ENCODE data around the gene SHQ1. TPM values are rescaled to one million over a fixed set of nuclear protein-coding genes. Genes with fewer than 3 reads are reported as not detected.
"Not testable (repeated sequence)": the region's sequence is repeated elsewhere in the genome, so short reads cannot be mapped to it uniquely, and the experiment has no call there.

Gene SHQ1
- total RNA-seq, 1 experiment from 2014 or later, result 17.7 TPM

DNA sequence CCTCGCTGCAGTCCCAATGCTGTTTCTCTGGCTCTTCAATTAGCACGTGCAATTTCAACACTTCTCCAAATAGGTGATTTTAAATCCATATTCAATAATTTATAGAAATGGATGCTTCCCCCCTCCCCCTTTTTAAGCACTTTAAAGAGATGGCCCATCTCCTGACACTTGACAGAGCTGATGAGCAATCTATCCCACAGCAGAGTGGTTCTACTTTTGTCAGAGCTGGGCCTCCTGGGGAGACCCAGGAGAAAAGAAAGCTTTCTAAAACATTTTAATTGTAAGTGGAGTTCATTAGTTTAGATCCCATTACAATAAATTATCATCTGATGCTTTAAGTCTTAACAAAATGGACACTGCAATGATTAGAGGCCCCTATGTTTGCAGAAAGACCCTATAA is 127.7 kb downstream of the SHQ1 start:
- Histone ChIP-seq H3K27me3 (no peaks in the 10 kb centered on the region), H3K36me3 (no peaks in the 10 kb centered on the region), H3K4me3 (no peak overlapping the region), H3K9me3 (no peaks in the 10 kb centered on the region)
- DNase-seq, result no peak

DNA sequence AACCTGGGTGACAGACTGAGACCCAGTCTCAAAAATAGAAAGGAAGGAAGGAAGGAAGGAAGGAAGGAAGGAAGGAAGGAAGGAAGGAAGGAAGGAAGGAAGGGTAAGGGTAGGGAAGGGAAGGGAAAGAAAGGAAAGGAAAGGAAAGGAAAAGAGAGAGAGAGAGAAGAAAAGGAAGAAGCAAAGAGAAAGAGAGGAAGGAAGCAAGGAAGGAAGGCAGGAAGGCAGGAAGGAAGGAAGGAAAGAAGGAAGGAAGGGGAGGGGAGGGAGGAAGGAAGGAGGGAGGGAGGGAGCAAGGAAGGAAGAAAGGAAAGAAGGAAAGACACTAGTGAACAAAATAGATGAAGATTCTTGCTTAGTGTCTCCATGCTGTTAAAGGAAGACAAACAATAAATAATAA is 129.1 kb downstream of the SHQ1 start:
- Histone ChIP-seq H3K4me3 (no peak overlapping the region), H3K36me3 (no peaks in the 10 kb centered on the region), H3K9me3 (no peaks in the 10 kb centered on the region), H3K27me3 (no peaks in the 10 kb centered on the region)
- DNase-seq, result no peak

DNA sequence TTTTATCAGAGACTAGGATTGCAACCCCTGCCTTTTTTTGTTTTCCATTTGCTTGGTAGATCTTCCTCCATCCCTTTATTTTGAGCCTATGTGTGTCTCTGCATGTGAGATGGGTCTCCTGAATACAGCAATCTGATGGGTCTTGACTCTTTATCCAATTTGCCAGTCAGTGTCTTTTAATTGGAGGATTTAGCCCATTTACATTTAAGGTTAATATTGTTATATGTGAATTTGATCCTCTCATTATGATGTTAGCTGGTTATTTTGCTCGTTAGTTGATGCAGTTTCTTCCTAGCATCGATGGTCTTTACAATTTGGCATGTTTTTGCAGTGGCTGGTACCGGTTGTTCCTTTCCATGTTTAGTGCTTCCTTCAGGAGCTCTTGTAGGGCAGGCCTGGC is 134.1 kb downstream of the SHQ1 start:
- not testable (repeated sequence) for DNase-seq, H3K36me3 ChIP-seq, H3K27me3 ChIP-seq, H3K4me3 ChIP-seq, H3K9me3 ChIP-seq

DNA sequence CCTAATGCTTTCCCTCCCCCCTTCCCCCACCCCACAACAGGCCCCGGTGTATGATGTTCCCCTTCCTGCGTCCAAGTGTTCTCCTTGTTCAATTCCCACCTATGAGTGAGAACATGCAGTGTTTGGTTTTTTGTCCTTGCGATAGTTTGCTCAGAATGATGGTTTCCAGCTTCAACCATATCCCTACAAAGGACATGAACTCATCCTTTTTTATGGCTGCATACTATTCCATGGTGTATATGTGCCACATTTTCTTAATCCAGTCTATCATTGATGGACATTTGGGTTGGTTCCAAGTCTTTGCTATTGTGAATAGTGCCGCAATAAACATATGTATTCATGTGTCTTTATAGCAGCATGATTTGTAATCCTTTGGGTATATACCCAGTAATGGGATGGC is 137.8 kb downstream of the SHQ1 start:
- not testable (repeated sequence) for H3K4me3 ChIP-seq, H3K36me3 ChIP-seq, H3K9me3 ChIP-seq, H3K27me3 ChIP-seq, DNase-seq

DNA sequence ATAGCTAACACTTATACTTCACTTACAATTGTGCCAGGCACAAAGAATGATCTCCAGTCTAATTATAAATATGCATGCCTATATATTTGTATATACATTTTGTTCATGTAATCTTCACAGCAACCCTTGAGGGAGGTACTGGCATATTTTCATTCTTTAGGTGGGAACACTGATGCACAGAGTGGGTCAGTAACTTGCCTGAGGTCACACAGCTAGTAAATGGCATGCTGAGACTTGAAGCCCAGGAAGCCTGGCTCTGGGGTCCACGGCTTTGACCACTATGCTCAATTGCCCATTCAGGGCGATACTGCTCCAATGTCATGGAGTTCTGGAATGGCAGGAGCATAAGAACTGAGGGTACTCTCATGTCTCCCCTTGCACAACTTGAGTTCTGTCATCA is 139.8 kb downstream of the SHQ1 start:
- Histone ChIP-seq H3K9me3 (no peaks in the 10 kb centered on the region), H3K36me3 (no peaks in the 10 kb centered on the region), H3K27me3 (no peaks in the 10 kb centered on the region), H3K4me3 (no peak overlapping the region)
- no peak for DNase-seq

DNA sequence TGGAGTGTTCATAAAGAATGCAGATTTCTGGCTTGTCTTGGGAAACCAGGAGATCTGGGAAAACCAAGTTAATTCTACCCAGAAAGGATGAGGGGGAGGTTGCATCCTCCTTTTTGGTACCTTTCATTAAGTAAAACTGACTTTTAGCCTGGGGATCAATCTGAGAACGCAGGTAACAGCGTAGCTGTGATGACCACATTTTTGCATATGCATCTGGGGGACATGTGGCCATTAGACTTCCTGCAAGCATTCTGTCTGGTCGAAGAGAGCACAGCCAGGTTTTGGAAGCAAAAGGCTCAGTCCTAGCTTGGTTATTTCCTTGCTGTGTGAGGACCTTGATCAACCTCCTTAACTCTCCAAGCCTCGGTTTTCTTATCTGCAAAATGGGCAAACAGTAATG is 145.2 kb downstream of the SHQ1 start:
- no peak overlapping the region for H3K4me3 ChIP-seq
- H3K9me3 ChIP-seq, result no peaks in the 10 kb centered on the region
- H3K27me3 ChIP-seq, result no peaks in the 10 kb centered on the region
- H3K36me3 ChIP-seq, result no peaks in the 10 kb centered on the region
- no peak for DNase-seq

DNA sequence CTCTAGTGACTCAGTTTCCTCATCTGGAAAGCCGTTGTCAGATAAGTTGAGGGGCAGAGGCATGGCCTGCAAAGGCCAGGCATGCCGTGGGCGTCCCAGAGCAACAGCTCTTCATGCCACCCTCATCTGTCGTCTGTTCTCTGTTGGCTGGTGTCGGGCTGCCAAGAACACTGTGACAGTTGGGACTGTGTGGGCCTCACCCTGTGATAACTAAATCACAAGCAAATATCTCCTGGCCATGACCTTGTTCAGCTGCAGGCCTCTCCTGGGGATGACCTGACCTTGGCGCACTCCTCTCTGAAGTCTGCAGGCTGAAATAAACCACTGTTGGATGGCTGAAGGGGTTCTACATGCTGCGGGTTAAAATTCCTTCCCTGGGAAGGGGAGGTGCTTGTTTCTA is 145.9 kb downstream of the SHQ1 start:
- Histone ChIP-seq H3K27me3 (no peaks in the 10 kb centered on the region), H3K9me3 (no peaks in the 10 kb centered on the region), H3K4me3 (no peak overlapping the region), H3K36me3 (no peaks in the 10 kb centered on the region)
- DNase-seq, result no peak

DNA sequence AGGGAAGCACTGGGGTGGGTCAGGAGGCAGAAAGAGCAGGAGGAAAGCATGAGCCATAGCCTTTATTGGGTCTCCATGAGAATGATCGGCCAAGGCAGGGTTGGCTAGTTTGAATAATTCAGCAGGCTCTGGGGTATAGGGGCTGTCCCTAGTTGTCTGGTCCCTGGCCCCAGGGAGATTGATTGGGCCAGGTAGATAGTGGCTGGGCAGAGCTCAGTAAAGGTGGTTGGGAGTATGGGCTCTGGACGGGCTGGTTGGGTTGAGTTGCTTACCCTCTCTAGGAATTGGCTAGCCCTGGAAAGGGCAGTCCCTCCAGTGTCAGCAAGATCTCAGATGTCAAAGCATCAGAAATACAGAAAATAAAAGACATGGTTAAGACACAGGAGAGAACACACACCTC is 148.1 kb downstream of the SHQ1 start:
- H3K4me3 ChIP-seq, result no peak overlapping the region
- H3K9me3 ChIP-seq, result no peaks in the 10 kb centered on the region
- DNase-seq, result no peak
- H3K36me3 ChIP-seq, result no peaks in the 10 kb centered on the region
- no peaks in the 10 kb centered on the region for H3K27me3 ChIP-seq

DNA sequence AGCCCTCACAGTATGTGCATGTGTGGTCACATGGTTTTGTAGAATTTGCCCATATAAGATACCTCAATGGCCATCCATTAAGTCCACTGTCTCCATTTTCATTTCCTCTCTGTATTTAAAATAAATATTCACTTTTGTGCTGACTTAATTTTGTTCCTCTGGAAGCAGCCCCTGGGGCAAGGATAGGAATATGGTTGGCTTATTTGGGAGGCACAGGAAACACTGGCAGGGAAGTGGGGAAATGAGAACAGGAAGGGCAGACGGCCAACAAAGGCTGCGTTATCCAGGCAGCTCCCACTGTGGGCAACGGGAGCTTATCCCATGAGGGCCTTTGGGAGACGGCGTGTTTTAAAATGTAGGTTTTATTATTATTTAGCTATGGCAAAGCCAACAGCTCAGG is 148.6 kb downstream of the SHQ1 start:
- no peak for DNase-seq
- H3K9me3 ChIP-seq, result no peaks in the 10 kb centered on the region
- no peaks in the 10 kb centered on the region for H3K36me3 ChIP-seq
- no peaks in the 10 kb centered on the region for H3K27me3 ChIP-seq
- no peak overlapping the region for H3K4me3 ChIP-seq

Other genes starting within 250 kb of the SHQ1 start
- 0.81 and 0.89 TPM in 2 replicates for gene GXYLT2, start 39.6 kb upstream of the SHQ1 start, total RNA-seq (2014; rRNA removed; shearing (Covaris generic); ENCODE audit: low replicate concordance)
- gene PPP4R2, start 148.4 kb upstream of the SHQ1 start, total RNA-seq (2014; rRNA removed; shearing (Covaris generic); ENCODE audit: low replicate concordance), result 18.9 and 26.4 TPM in 2 replicates
- 0.79 and 1.1 TPM in 2 replicates for gene EBLN2, start 213.2 kb upstream of the SHQ1 start, total RNA-seq (2014; rRNA removed; shearing (Covaris generic); ENCODE audit: low replicate concordance)